ENCODE data around the gene GCG.
A peak's percentile ranks its signal among the peaks of the same experiment; 100 is the strongest.

GCG gene

DNA sequence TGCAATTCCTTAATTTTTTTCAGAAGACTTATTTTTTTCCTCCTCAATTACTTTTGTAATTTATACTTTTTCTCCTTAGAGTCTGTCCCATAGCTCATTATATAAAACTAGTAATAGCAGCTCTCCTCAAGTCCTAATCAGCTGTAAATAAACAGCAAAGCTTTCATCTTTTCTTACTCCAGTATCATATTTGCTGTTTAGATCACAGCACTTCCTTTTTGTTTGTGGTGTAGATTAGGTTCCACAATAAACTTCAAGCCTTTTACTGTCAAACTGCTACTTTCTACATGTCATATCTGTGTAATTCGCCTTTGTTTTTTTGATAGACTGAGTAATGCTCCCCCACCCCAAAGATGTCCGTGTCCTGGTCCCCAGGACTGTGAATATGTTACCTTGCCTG lies 25.5 kb downstream of the GCG start:
- Histone ChIP-seq H3K36me3 (ENCODE audit: insufficient read depth, low read length) (no peaks in the 10 kb centered on the region), H3K4me3 (ENCODE audit: low read depth in 1 of 2, low read length in 2 of 2) (no peak overlapping the region), H3K4me2 (ENCODE audit: insufficient read depth, low read length) (no peak overlapping the region), H2AFZ (ENCODE audit: low read depth, low read length) (no peak overlapping the region), H3K4me1 (ENCODE audit: insufficient read depth, low read length) (peaks cover 36% of the 10 kb centered on the region), H3K79me2 (ENCODE audit: insufficient read depth, low read length) (no peaks in the 10 kb centered on the region), H3K9ac (ENCODE audit: low read depth, low read length) (no peak overlapping the region), H3K9me3 (ENCODE audit: insufficient read depth, low read length, severe bottlenecking) (no peaks in the 10 kb centered on the region), H4K20me1 (ENCODE audit: insufficient read depth, low read length) (no peaks in the 10 kb centered on the region), H3K27ac (ENCODE audit: low read length) (0 out of 2 replicates have a peak overlapping the region, but pooled peaks have one; percentile 37), H3K27me3 (ENCODE audit: insufficient read depth, low read length, poor library complexity) (no peaks in the 10 kb centered on the region)
- ATAC-seq (ENCODE audit: insufficient read depth, low read depth) (no peak), DNase-seq (no peak)
- TF ChIP-seq, protein P1, sequence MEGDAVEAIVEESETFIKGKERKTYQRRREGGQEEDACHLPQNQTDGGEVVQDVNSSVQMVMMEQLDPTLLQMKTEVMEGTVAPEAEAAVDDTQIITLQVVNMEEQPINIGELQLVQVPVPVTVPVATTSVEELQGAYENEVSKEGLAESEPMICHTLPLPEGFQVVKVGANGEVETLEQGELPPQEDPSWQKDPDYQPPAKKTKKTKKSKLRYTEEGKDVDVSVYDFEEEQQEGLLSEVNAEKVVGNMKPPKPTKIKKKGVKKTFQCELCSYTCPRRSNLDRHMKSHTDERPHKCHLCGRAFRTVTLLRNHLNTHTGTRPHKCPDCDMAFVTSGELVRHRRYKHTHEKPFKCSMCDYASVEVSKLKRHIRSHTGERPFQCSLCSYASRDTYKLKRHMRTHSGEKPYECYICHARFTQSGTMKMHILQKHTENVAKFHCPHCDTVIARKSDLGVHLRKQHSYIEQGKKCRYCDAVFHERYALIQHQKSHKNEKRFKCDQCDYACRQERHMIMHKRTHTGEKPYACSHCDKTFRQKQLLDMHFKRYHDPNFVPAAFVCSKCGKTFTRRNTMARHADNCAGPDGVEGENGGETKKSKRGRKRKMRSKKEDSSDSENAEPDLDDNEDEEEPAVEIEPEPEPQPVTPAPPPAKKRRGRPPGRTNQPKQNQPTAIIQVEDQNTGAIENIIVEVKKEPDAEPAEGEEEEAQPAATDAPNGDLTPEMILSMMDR (IDR thresholded peaks at IDR 0.05; ENCODE audit: borderline replicate concordance, extremely low read depth, low read length, poor library complexity, severe bottlenecking) = no peak
- no peak for TF ChIP-seq EZH2 (IDR thresholded peaks at IDR 0.05; ENCODE audit: borderline replicate concordance, low read depth, low read length, severe bottlenecking)

DNA sequence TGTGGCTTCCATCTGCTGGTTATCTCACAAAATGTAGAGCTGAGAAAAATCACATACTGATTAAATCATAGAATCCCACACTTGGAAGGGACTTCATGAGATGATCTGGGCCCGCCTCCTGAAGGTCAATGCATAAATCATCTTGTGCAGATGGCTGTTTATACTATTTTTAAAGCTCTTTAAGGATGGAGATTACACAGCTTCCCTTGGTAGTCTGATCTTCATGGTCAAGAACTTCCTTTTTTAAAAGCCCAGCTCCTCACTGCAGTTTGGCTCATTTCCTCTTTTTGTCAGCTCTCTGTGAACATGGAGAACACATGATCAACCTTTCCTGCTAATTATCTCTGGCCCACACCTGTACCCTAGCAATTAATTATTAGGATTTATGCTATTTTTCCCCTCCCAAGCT lies 25.9 kb downstream of the GCG start:
- Histone ChIP-seq H4K20me1 (ENCODE audit: insufficient read depth, low read length) (no peaks in the 10 kb centered on the region), H3K27ac (ENCODE audit: low read length) (0 out of 2 replicates have a peak overlapping the region, but pooled peaks have one; percentile 37), H3K36me3 (ENCODE audit: insufficient read depth, low read length) (no peaks in the 10 kb centered on the region), H3K4me1 (ENCODE audit: insufficient read depth, low read length) (peaks cover 41% of the 10 kb centered on the region), H3K9ac (ENCODE audit: low read depth, low read length) (no peak overlapping the region), H3K79me2 (ENCODE audit: insufficient read depth, low read length) (no peaks in the 10 kb centered on the region), H3K27me3 (ENCODE audit: insufficient read depth, low read length, poor library complexity) (no peaks in the 10 kb centered on the region), H3K4me3 (ENCODE audit: low read depth in 1 of 2, low read length in 2 of 2) (no peak overlapping the region), H2AFZ (ENCODE audit: low read depth, low read length) (no peak overlapping the region), H3K9me3 (ENCODE audit: insufficient read depth, low read length, severe bottlenecking) (no peaks in the 10 kb centered on the region), H3K4me2 (ENCODE audit: insufficient read depth, low read length) (no peak overlapping the region)
- TF ChIP-seq EZH2 (IDR thresholded peaks at IDR 0.05; ENCODE audit: borderline replicate concordance, low read depth, low read length, severe bottlenecking) = no peak
- TF ChIP-seq, protein P1 (IDR thresholded peaks at IDR 0.05; ENCODE audit: borderline replicate concordance, extremely low read depth, low read length, poor library complexity, severe bottlenecking) = no peak
- DNase-seq = no peak
- ATAC-seq (ENCODE audit: insufficient read depth, low read depth) = no peak

DNA sequence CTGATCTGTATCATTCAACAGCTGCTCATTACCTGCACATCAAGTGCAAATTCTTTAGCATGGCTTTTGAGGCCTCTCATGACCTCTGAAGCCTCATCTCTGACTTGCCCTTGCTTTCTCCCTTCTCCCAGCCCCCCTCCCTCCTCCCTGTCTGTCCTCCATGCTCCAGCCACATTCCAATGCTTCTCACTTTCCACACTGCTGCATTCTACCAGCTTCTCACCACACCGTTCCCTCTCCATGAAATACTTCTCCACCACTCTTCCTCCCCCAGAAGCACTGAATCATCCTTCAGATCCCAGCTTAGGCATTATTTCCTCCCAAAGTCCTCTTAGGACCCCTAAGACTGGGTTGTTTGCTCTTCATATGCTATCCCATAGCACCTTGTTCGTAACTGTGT lies 26.9 kb downstream of the GCG start:
- Histone ChIP-seq H3K27me3 (ENCODE audit: insufficient read depth, low read length, poor library complexity) (no peaks in the 10 kb centered on the region), H3K36me3 (ENCODE audit: insufficient read depth, low read length) (no peaks in the 10 kb centered on the region), H3K27ac (ENCODE audit: low read length) (0 out of 2 replicates have a peak overlapping the region, but pooled peaks have one; percentile 22), H4K20me1 (ENCODE audit: insufficient read depth, low read length) (no peaks in the 10 kb centered on the region), H3K4me1 (ENCODE audit: insufficient read depth, low read length) (peaks cover 50% of the 10 kb centered on the region), H3K4me2 (ENCODE audit: insufficient read depth, low read length) (no peak overlapping the region), H3K79me2 (ENCODE audit: insufficient read depth, low read length) (no peaks in the 10 kb centered on the region), H3K4me3 (ENCODE audit: low read depth in 1 of 2, low read length in 2 of 2) (no peak overlapping the region), H3K9ac (ENCODE audit: low read depth, low read length) (no peak overlapping the region), H2AFZ (ENCODE audit: low read depth, low read length) (no peak overlapping the region), H3K9me3 (ENCODE audit: insufficient read depth, low read length, severe bottlenecking) (no peaks in the 10 kb centered on the region)
- no peak for TF ChIP-seq EZH2 (IDR thresholded peaks at IDR 0.05; ENCODE audit: borderline replicate concordance, low read depth, low read length, severe bottlenecking)
- TF ChIP-seq, protein P1 (IDR thresholded peaks at IDR 0.05; ENCODE audit: borderline replicate concordance, extremely low read depth, low read length, poor library complexity, severe bottlenecking) = no peak
- ATAC-seq (ENCODE audit: insufficient read depth, low read depth) (no peak), DNase-seq (no peak)
